NCI-H460 (cell line): ENCODE measurements around the gene AFDN. TPM values are rescaled to one million over a fixed set of nuclear protein-coding genes. Genes with fewer than 3 reads are reported as not detected.
A peak's percentile ranks its signal among the peaks of the same experiment; 100 is the strongest.

ENCODE experiments used
- DNase-seq: peaks from one replicate; pipeline ENCODE4 v3.0.0-alpha.2; 2016; ENCODE audit warnings: low read depth; ENCODE audit errors: extremely low read depth
- total RNA-seq: library from RNA; depleted of rRNA; stranded (reverse); fragments of >200 nt; shearing (Covaris generic); gene quantifications from 2 replicates; pipeline ENCODE4 v1.2.3, GENCODE V29; 2014

AFDN gene
- total RNA-seq, 1 experiment from 2014 or later: 37.0 TPM

- no peak for DNase-seq
These were observed 117.4 kb downstream of the AFDN start for GRCh38 chr6:167944130-167944529.

- DNase-seq: no peak
These were observed 119.3 kb downstream of the AFDN start for GRCh38 chr6:167946007-167946406.

DNA sequence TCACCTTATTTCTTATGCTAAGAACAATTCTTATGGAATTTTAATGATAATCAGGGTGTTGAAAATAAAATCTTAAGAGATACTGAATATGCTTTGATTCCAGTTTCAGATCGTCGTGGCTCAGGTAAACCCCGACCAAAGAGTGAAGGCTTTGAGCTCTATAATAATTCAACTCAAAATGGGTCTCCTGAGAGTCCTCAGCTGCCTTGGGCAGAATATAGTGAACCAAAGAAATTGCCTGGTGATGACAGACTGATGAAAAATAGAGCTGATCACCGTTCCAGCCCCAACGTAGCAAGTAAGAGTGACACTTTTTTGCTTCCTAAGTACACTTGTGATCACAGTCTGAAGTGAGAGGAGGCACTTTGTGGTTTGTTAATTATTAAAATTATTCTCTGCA is 119.9 kb downstream of the AFDN start:
- no peak for DNase-seq

DNA sequence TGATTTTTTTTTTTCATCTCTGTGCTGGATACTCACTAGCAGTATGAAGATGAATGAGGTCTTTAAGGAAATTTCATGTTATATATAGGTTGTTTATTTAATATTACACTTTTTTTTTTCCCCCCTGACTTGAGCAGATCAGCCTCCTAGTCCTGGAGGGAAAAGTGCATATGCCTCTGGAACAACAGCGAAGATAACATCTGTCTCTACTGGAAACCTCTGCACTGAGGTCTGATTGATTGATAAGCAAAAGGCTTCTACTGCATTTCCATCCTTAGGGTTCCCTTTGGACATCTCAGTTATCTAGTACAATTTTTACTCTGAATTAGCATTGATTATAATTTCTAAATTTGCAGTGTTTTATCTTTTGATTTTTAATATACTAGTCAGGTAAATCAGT is 121.0 kb downstream of the AFDN start:
- no peak for DNase-seq

- no peak for DNase-seq
These were observed 122.0 kb downstream of the AFDN start for GRCh38 chr6:167948716-167949115.

DNA sequence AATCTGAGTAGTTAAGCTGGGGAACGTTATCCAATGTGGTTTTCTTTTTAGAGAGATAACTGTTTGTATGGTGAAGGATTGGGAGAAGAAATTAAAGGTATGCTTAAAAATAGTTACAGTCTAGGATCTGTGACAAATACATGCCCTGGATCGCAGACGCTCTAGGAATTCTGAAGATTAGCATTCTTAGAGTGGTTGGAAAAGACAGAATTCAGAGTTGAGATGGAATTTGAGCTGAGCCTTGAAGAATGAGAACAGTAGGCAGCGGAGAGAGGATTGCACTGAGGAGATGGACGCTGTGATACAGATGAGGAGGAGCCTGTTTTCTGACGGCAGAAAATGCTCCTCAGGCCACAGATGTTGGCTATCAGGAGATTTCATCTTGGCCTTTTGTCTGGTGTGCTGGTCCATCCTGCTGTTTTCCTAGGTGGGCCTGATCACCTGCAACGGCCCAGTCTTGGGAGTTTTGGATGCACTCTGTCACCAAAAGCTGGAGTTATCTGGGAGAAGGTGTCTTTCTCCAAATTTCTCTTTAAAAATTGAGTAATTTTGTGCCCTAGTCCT is 122.5 kb downstream of the AFDN start:
- DNase-seq: no peak

DNA sequence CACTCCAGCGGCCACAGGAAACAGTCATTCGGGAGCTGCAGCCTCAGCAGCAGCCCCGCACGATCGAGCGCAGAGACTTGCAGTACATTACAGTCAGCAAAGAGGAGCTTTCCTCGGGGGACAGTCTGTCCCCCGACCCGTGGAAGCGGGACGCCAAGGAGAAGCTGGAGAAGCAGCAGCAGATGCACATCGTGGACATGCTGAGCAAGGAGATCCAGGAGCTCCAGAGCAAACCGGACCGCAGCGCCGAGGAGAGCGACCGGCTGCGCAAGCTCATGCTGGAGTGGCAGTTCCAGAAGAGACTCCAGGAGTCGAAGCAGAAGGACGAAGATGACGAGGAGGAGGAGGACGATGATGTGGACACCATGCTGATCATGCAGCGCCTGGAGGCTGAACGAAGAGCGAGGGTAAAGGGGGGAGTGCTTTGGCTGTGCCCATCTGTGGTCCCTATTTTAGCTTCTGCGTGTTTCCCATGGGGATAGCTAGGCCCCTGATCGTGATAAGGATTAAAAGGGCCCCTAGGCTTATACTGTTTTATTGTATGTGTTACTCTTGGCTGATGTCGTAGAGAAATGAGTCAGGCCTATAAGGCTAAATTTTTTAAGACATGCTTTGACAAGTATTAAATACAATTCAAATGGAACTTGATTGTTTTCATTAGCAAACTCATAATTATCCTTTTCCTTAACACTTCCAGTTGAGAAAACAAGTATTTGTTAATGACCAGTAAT is 125.2 kb downstream of the AFDN start:
- DNase-seq: no peak

DNA sequence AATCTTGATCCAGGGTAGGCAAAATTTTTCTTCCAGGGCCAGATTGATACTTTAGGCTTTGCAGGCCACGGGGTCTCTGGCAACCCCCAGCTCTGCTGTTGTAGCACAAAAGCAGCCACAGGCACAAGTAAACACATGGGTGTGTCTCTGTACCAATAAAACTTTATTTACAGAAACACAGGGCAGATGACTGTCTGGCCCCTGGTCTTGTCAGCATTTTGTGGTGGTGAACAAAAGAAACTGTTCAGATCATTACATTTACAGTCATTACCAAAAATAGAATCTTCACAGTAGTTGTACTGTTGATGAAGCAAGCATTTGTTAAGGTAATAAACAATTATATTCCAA is 125.8 kb downstream of the AFDN start:
- DNase-seq: no peak

- DNase-seq: no peak
These were observed 126.8 kb downstream of the AFDN start for GRCh38 chr6:167953551-167953950.

GRCh38 chr6:167954151-167954550 is 127.4 kb downstream of the AFDN start:
- DNase-seq: no peak

GRCh38 chr6:167956491-167956890 is 129.8 kb downstream of the AFDN start:
- DNase-seq: no peak

DNA sequence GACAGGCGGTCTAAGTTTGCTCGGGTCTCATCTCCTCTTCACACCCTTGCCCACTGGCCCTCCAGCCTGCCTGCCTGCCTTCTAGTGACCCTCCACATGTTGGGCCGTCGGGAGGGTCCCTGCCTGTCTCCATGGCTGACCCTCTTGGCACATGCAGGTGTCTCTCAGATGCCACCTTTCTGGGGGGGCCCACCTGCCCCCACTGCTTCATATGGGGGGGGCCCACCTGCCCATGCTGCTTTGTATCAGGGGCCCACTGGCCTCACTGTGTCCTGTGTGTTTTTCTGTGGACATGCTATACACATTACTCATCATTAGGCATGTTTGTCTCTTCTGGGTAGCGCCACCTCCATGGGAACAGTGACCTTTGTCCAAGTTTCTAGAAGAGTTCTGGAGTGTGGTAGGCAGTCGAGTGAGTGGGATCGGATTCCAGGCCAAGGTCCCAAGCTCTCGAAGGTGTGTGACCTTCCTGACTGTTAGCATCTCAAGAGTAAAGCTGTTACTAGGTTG is 130.3 kb downstream of the AFDN start:
- DNase-seq: no peak

DNA sequence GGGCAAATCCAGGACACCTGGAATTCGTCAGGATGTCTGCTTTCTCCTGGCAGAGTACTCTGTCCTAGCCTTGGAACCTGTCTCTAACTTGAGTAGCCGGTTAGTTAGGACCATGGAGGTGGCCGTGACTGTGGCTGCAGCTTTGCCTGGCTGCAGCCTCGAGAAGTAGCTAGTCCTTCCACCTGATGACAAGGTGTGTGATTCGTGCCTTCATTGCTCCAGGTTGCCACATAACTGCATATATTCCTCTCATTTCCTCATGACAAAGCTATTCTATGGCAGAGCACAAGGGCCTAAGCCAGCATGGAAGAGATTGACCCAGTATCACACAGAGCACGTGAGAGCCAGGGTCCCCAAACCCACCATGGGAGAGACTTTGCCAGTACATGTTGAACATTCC is 130.9 kb downstream of the AFDN start:
- DNase-seq: no peak

GRCh38 chr6:167960579-167960978 is 133.9 kb downstream of the AFDN start:
- DNase-seq: no peak

GRCh38 chr6:167962711-167963110 is 136.0 kb downstream of the AFDN start:
- DNase-seq: no peak

- no peak for DNase-seq
These were observed 136.9 kb downstream of the AFDN start for GRCh38 chr6:167963589-167964057.

DNA sequence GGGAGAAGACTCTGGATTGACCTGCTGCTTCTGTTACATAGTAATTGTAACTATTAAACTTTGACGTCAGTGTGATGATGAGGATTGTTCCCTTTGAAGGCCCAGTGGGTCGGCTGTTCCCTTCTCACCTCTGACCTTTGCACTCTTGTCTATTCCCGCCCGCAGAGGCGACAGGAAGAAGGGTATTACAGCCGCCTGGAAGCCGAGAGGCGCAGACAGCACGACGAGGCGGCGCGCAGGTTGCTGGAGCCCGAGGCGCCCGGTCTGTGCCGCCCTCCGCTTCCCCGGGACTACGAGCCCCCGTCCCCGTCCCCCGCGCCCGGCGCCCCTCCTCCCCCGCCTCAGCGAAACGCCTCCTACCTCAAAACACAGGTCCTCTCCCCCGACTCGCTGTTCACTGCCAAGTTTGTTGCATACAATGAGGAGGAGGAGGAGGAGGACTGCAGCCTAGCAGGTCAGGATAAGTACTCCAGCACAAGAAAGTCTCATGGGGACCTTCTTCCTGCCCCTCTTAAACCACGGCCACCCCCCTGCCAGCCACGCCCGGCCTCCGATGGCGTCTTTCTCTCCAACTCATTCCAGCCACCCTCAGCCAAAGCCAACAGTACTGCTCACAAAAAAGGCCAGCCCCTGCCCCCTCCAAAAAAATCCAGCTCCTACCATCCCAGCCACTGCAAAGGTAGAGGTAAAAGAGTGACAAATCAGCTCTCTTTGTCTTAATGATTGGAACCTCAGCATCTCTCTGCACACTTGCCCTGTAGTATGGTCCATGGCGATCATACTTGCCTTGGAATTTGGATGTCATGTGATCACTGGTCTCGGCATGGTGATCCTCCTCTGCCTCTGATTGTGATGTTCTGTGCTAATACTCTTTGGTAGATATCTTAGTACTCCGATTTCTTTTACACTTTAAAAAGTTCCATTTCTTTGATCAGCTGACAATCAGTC is 139.2 kb downstream of the AFDN start:
- DNase-seq: no peak

- DNase-seq: no peak
These were observed 139.8 kb downstream of the AFDN start for GRCh38 chr6:167966540-167966905.

- DNase-seq: peak; percentile 8
These were observed 141.4 kb downstream of the AFDN start for GRCh38 chr6:167968091-167968490.

- DNase-seq: no peak
These were observed 143.5 kb downstream of the AFDN start for GRCh38 chr6:167970230-167970629.

DNA sequence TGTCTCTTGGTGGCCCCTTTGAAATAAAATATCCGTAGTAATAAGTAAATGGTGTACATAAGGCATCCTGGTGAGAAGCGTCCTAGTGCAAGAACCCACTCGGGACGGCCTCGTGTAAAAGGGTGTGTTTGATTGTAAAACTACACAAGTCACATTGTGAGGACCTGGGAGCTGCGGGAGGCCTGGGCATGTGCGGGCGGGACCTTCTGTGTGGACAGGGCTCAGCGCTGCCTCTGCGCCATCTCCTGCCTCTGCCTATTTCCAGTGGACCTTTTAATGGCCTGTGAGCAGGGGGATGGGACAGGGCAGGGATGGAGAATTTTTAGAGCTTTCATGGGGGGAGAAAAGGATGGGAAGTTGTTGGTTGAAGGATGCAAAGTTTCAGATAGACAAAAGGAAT is 145.5 kb downstream of the AFDN start:
- DNase-seq: no peak
